IMR-90 (cell line): ENCODE measurements around the gene SENP6. TPM values are rescaled to one million over a fixed set of nuclear protein-coding genes. Genes with fewer than 3 reads are reported as not detected.
"Not testable (repeated sequence)": the region's sequence is repeated elsewhere in the genome, so short reads cannot be mapped to it uniquely, and the experiment has no call there.

ENCODE experiments used
- ATAC-seq: fragments of 200-7000 bp; cut with Tn5 transposase; 2 replicates; pipeline ENCODE4 v1.9.1; 2020; ENCODE audit warnings: low read depth, mild to moderate bottlenecking, moderate library complexity
- BruUV-seq: library from RNA; stranded (reverse); fragments of 400-500 nt; replicated peaks from 2 replicates; lab custom pipeline; 2021; lab: Mats Ljungman, UMichigan
- CTCF ChIA-PET: fragments of 300-600 bp; formaldehyde crosslinking; extraction: SDS; loops from one replicate; lab custom pipeline; 2021; ENCODE audit warnings: antibody characterized with exemption; lab: Yijun Ruan, JAX
- POLR2A ChIA-PET: fragments of 300-600 bp; sonication (Branson Sonifier 250); formaldehyde crosslinking; loops from one replicate; lab custom pipeline; 2022; ENCODE audit warnings: antibody characterized with exemption; ENCODE audit not compliant: unreplicated experiment; lab: Charles Lee
- DNase-seq: peaks from one replicate; pipeline ENCODE4 v3.0.0; 2013
- H2AFZ ChIP-seq: replicated peaks from 2 replicates; pipeline ENCODE3; 2013; ENCODE audit warnings: low read length, mild to moderate bottlenecking; ENCODE audit not compliant: poor library complexity
- H2AK5ac ChIP-seq: 2 replicates; pipeline ENCODE4 v1.6.1; 2013; ENCODE audit warnings: low read depth, low read length, inconsistent platforms
- H2AK9ac ChIP-seq: replicated peaks from 2 replicates; pipeline ENCODE3; 2013; ENCODE audit warnings: mild to moderate bottlenecking, low read depth, low read length, moderate library complexity; ENCODE audit not compliant: poor library complexity
- H2BK120ac ChIP-seq: 2 replicates; pipeline ENCODE4 v1.6.1; 2013; ENCODE audit warnings: low read depth, low read length, inconsistent platforms
- H2BK15ac ChIP-seq: 3 replicates; pipeline ENCODE4 v1.6.1; 2013; ENCODE audit warnings: low read depth, low read length, inconsistent platforms
- H2BK20ac ChIP-seq: 2 replicates; pipeline ENCODE4 v1.6.1; 2013; ENCODE audit warnings: low read depth, mild to moderate bottlenecking, inconsistent platforms, low read length, moderate library complexity
- H2BK5ac ChIP-seq: 2 replicates; pipeline ENCODE4 v1.6.1; 2013; ENCODE audit warnings: mild to moderate bottlenecking, low read depth, low read length, inconsistent platforms; ENCODE audit not compliant: poor library complexity, severe bottlenecking
- H3K14ac ChIP-seq: replicated peaks from 2 replicates; pipeline ENCODE4 v1.6.1; 2013; ENCODE audit warnings: low read depth, low read length, inconsistent platforms
- H3K18ac ChIP-seq: 2 replicates; pipeline ENCODE4 v1.6.1; 2013; ENCODE audit warnings: low read depth, low read length, control low read depth
- H3K23ac ChIP-seq: 2 replicates; pipeline ENCODE4 v1.6.1; 2013; ENCODE audit warnings: low read depth, low read length, inconsistent platforms
- H3K27ac ChIP-seq: 2 replicates; pipeline ENCODE4 v1.5.1; 2013; ENCODE audit warnings: mild to moderate bottlenecking, control low read depth, low read length; ENCODE audit not compliant: insufficient read depth
- H3K27me3 ChIP-seq: 2 replicates; pipeline ENCODE4 v1.6.1; 2013; ENCODE audit warnings: low read length; ENCODE audit not compliant: control insufficient read depth, insufficient read depth
- H3K36me3 ChIP-seq: 2 replicates; pipeline ENCODE4 v1.6.1; 2013; ENCODE audit warnings: low read length, mixed read lengths; ENCODE audit not compliant: control insufficient read depth, insufficient read depth
- H3K4ac ChIP-seq: 2 replicates; pipeline ENCODE4 v1.6.1; 2013; ENCODE audit warnings: low read depth, low read length, inconsistent platforms
- H3K4me1 ChIP-seq: 2 replicates; pipeline ENCODE4 v1.6.1; 2013; ENCODE audit warnings: low read length, mixed read lengths; ENCODE audit not compliant: control insufficient read depth, insufficient read depth
- H3K4me2 ChIP-seq: 2 replicates; pipeline ENCODE4 v1.6.1; 2013; ENCODE audit warnings: low read depth, mild to moderate bottlenecking, control low read depth, low read length, moderate library complexity
- H3K4me3 ChIP-seq: 2 replicates; pipeline ENCODE4 v1.5.1; 2013; ENCODE audit warnings: low read depth, mild to moderate bottlenecking, control low read depth, low read length, moderate library complexity; ENCODE audit not compliant: insufficient read depth
- H3K56ac ChIP-seq: 2 replicates; pipeline ENCODE4 v1.6.1; 2013; ENCODE audit warnings: low read length, inconsistent platforms; ENCODE audit not compliant: insufficient read depth; ENCODE audit errors: extremely low read depth
- H3K79me1 ChIP-seq, 2 experiments: 2 replicates each; pipeline ENCODE4 v1.6.1; 2013; ENCODE audit warnings: low read length in 2 of 2, inconsistent platforms in 1 of 2, low read depth in 1 of 2
- H3K9ac ChIP-seq: 2 replicates; pipeline ENCODE4 v1.6.1; 2013; ENCODE audit warnings: low read depth, low read length, control low read depth
- H3K9me1 ChIP-seq: 2 replicates; pipeline ENCODE4 v1.6.1; 2013; ENCODE audit warnings: low read length, inconsistent platforms; ENCODE audit not compliant: insufficient read depth
- H3K9me3 ChIP-seq: 2 replicates; pipeline ENCODE4 v1.6.1; 2013; ENCODE audit warnings: low read length; ENCODE audit not compliant: control insufficient read depth, insufficient read depth
- H4K20me1 ChIP-seq: 2 replicates; pipeline ENCODE4 v1.6.1; 2013; ENCODE audit warnings: low read length, inconsistent platforms; ENCODE audit not compliant: insufficient read depth
- H4K5ac ChIP-seq: 2 replicates; pipeline ENCODE4 v1.6.1; 2013; ENCODE audit warnings: mild to moderate bottlenecking, low read depth, low read length, control low read depth
- H4K8ac ChIP-seq, 2 experiments: 2 replicates each; pipeline ENCODE4 v1.6.1; 2013; ENCODE audit warnings: low read depth in 2 of 2, low read length in 2 of 2, control low read depth in 1 of 2, inconsistent platforms in 1 of 2
- H4K91ac ChIP-seq: 2 replicates; pipeline ENCODE4 v1.6.1; 2013; ENCODE audit warnings: low read depth, low read length, inconsistent platforms; ENCODE audit not compliant: insufficient read depth
- WGBS, 2 experiments: methylation state at CpG; one replicate each; pipeline versions ENCODE4 v1.1.5 to v1.1.7; 2013; ENCODE audit warnings: missing lambda C conversion rate in 2 of 2; ENCODE audit not compliant: insufficient read length in 1 of 2; ENCODE audit errors: extremely low coverage in 2 of 2; 5-methylcytosine and 5-hydroxymethylcytosine counted together
- dilution Hi-C: fragments of 300-500 bp; cut with HindIII; formaldehyde crosslinking; loops from one replicate; pipeline ENCODE4 v1.14.3; 2018; ENCODE audit warnings: low sequenced_read_pairs; ENCODE audit not compliant: unreplicated experiment
- in situ Hi-C: fragments of 300-500 bp; cut with MboI; formaldehyde crosslinking; loops from 3 replicates; pipeline ENCODE4 v1.14.3; 2019; ENCODE audit warnings: low sequenced_read_pairs, inconsistent platforms, mixed read lengths
- intact Hi-C: fragments of 100-400 bp; cut with micrococcal nuclease; formaldehyde crosslinking; loops from 2 replicates; pipeline ENCODE4 v1.10.0; 2022
- polyA plus RNA-seq, 3 experiments: library from polyadenylated mRNA; depleted of rRNA; stranded (reverse); fragments of >200 nt; gene quantifications; 2 replicates each; pipeline ENCODE4 v1.2.3, GENCODE V29; 2012; ENCODE audit warnings: low replicate concordance in 1 of 3
- total RNA-seq: library from RNA; depleted of rRNA; stranded (reverse); fragments of >200 nt; gene quantifications from 2 replicates; pipeline ENCODE4 v1.2.3, GENCODE V29; 2012

SENP6 gene
- total and polyA plus RNA-seq, 2 of the 4 experiments (the other 2 are of a cell fraction) = 23.1 to 25.8 TPM

DNA sequence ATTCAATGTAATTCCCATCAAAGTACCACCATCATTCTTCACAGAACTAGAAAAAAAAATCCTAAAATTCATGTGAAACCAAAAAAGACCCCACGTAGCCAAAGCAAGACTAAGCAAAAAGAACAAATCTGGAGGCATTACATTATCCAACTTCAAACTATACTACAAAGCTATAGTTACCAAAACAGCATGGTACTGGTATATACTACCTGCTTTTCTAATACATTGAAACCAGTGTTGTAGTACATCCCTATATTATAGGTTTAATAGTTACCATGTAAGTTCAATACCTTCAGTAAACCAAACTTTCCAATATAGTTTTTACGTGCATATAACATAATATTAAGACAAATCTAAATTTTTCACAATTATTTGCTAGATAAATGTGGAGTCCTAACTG is 17.1 kb upstream of the SENP6 start:
- H3K14ac ChIP-seq, H3K27ac ChIP-seq, H4K5ac ChIP-seq, H4K20me1 ChIP-seq, ATAC-seq, H2BK20ac ChIP-seq, BruUV-seq, H3K4ac ChIP-seq, H3K9me3 ChIP-seq, in situ Hi-C loops, H3K9ac ChIP-seq, H3K4me2 ChIP-seq, H3K36me3 ChIP-seq, H2AFZ ChIP-seq, H3K23ac ChIP-seq, CTCF ChIA-PET, H2BK120ac ChIP-seq, H3K27me3 ChIP-seq, H2BK15ac ChIP-seq, DNase-seq, dilution Hi-C loops, H3K18ac ChIP-seq, H2AK5ac ChIP-seq, H3K79me1 ChIP-seq, H3K56ac ChIP-seq, H2AK9ac ChIP-seq, POLR2A ChIA-PET, H3K4me1 ChIP-seq, intact Hi-C loops, H2BK5ac ChIP-seq, H4K8ac ChIP-seq, H3K9me1 ChIP-seq, H3K4me3 ChIP-seq, H4K91ac ChIP-seq: not testable (repeated sequence)
- WGBS, 2 experiments = no CpG with 5 or more reads among the region's 2 CpGs
